AG04450 (cell line): ENCODE data around the gene FGGY. TPM values are rescaled to one million over a fixed set of nuclear protein-coding genes. Genes with fewer than 3 reads are reported as not detected.

Experiments used
- CTCF ChIA-PET: fragments of 300-600, 350-600 bp; formaldehyde crosslinking; extraction: SDS; loops from one replicate; lab custom pipeline; 2022; ENCODE audit warnings: antibody characterized with exemption, inconsistent platforms; lab: Charles Lee
- POLR2A ChIA-PET: fragments of 350-600 bp; formaldehyde crosslinking; extraction: SDS; loops from one replicate; lab custom pipeline; 2021; ENCODE audit warnings: antibody characterized with exemption, inconsistent platforms; lab: Yijun Ruan, JAX
- DNase-seq: peaks from one replicate; pipeline ENCODE4 v3.0.0-alpha.2; 2011; ENCODE audit warnings: low read depth, low spot score
- H3K27ac ChIP-seq: one replicate; pipeline ENCODE4 v1.5.1; 2012; ENCODE audit warnings: low read depth, low read length, control low read depth
- H3K27me3 ChIP-seq: one replicate; pipeline ENCODE4 v1.6.0; 2012; ENCODE audit warnings: low read length; ENCODE audit not compliant: control insufficient read depth, insufficient read depth
- H3K4me3 ChIP-seq: 2 replicates; pipeline ENCODE4 v1.5.1; 2011; ENCODE audit warnings: mild to moderate bottlenecking, low read depth, low read length, control low read depth
- H3K9me3 ChIP-seq: 2 replicates; pipeline ENCODE4 v1.5.1; 2012; ENCODE audit warnings: low read length; ENCODE audit not compliant: control insufficient read depth, insufficient read depth
- polyA plus RNA-seq: library from polyadenylated mRNA; depleted of rRNA; stranded (reverse); fragments of >200 nt; gene quantifications from 2 replicates; pipeline ENCODE4 v1.2.3, GENCODE V29; 2011
- TF ChIP-seq, protein P1 (sequence below): IDR thresholded peaks from 2 replicates; pipeline ENCODE4 v1.5.1; 2011; ENCODE audit warnings: low read depth, low read length, control low read depth, inconsistent platforms

Gene FGGY
- polyA plus RNA-seq, 1 experiment: 11.8 TPM

DNA sequence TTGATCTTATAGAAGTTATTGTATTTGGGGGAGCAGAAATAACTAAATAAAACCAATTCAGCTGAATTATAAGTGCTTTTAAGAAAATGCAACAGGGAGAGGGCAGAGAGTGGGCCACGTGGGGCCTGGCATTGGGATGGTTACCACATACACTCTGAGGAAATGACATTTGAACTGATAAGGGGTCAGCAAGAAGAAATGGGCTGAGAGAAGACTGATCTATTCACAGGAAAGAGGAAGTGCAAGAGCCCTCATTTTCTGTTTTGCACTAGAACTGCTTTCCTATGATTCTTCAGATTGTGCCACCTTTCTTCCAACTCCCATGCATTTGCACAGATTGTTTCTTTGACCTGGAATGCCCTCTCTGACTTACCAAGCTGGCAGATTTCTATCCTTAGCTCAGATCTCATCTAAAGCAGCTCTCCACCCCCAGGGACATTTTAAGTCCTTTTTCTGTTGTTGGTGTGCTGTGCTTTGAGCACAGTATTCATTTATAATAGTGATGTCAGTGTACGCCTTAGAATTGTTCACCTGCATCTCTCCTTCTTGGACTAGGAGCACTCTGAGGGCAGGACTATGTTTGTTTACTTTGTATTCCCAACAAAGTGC is 115.9 kb downstream of the FGGY start:
- H3K27me3 ChIP-seq: no peaks in the 10 kb centered on the region
- H3K9me3 ChIP-seq: no peaks in the 10 kb centered on the region
- ChIA-PET CTCF (interaction anchor here (0.7 kb wide), 1 partner anchor 596 kb away, joined by 3 read pairs; no protein-coding TSS in a partner anchor), POLR2A (no interaction called here)
- DNase-seq: no peak
- no peak overlapping the region for H3K27ac ChIP-seq
- TF ChIP-seq, protein P1, sequence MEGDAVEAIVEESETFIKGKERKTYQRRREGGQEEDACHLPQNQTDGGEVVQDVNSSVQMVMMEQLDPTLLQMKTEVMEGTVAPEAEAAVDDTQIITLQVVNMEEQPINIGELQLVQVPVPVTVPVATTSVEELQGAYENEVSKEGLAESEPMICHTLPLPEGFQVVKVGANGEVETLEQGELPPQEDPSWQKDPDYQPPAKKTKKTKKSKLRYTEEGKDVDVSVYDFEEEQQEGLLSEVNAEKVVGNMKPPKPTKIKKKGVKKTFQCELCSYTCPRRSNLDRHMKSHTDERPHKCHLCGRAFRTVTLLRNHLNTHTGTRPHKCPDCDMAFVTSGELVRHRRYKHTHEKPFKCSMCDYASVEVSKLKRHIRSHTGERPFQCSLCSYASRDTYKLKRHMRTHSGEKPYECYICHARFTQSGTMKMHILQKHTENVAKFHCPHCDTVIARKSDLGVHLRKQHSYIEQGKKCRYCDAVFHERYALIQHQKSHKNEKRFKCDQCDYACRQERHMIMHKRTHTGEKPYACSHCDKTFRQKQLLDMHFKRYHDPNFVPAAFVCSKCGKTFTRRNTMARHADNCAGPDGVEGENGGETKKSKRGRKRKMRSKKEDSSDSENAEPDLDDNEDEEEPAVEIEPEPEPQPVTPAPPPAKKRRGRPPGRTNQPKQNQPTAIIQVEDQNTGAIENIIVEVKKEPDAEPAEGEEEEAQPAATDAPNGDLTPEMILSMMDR: no peak
- H3K4me3 ChIP-seq: no peak overlapping the region

DNA sequence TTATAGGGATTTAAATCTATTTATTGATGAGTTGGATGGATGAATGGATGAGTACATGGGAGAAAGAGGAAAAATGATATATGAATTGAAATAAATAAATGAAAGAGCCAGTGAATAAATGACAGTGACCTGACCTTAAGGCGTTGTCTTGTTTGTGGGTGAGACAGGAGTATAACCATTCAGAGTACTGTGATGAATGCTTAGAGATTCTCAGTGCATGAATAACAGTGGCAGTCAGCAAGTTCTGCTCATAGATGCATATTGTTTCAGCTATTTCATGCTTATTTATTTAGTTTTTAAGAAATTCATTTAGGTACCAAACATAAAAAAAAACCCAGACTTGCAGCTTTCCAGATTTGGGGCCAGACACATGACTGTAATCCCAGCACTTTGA is 116.4 kb downstream of the FGGY start:
- H3K4me3 ChIP-seq: no peak overlapping the region
- TF ChIP-seq, protein P1: no peak
- H3K27me3 ChIP-seq: no peaks in the 10 kb centered on the region
- ChIA-PET POLR2A (no interaction called here), CTCF (interaction anchor here (0.7 kb wide), 1 partner anchor 596 kb away, joined by 3 read pairs; no protein-coding TSS in a partner anchor)
- no peak overlapping the region for H3K27ac ChIP-seq
- H3K9me3 ChIP-seq: no peaks in the 10 kb centered on the region; the same call in 1 of the 2 replicates
- DNase-seq: no peak

DNA sequence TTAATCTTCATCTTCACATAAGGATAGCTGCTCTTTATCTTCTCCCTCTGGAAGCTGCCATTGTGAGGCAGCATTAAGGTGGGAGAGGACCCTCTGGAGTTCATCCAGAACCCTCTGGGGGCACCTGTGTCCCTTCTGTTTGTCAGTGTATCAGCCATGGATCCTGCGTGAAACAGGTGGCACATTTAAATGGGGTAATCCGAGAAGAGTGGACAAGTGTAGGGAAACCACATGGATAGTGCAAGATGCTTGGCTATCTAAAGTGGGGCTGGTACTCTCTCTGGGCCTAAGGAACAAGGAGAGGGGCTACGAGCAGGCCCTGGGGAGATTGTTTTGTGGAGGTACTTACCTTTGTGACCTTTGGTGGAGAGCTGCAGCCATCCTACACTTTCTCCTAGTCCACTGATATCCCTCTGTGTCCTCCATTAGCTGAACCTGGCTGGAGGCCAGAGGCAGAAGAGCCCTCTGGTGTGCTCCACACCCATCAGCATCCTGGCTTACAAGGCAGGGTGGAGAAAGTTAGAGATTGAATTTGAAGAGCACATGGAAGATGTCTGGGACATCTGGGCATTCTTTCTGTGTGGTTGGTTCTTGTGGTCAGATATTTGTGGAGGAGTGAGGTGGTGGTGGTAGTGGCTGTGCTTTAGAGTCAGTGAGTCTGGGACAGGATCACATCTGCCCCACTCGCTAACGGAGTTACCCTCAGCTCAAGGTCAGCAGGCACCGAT is 117.7 kb downstream of the FGGY start:
- ChIA-PET POLR2A (no interaction called here), CTCF (no interaction called here)
- no peaks in the 10 kb centered on the region; the same call in 1 of the 2 replicates for H3K9me3 ChIP-seq
- H3K4me3 ChIP-seq: no peak overlapping the region
- no peaks in the 10 kb centered on the region for H3K27me3 ChIP-seq
- TF ChIP-seq, protein P1: no peak
- no peak for DNase-seq
- H3K27ac ChIP-seq: no peak overlapping the region

DNA sequence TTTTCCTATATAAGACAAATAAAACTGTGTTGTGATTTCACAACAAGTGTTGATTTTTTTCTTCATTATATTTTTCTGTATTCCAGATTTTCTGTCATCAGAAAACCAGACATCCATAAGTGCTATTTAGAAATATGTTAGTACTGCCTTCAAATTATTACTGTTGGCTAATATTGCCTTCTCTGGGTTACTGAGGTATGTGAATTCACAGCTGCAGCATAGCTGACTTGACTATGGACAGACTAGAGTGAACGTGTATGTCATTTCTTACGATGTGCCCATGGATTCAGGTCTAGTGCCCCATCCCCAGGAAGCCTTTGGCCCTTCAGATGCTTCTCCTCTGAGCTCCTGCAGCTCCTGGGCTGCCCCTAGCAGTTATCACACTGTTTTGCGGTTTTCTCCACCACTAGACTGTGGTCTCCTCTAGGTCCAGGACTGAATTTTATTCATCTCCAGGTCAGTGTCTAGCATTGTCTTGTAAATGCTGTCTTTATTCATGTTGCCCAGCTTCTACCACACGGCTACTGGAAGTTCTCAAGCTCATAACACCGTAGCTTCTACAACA is 118.5 kb downstream of the FGGY start:
- ChIA-PET POLR2A (no interaction called here), CTCF (no interaction called here)
- TF ChIP-seq, protein P1: no peak
- Histone ChIP-seq H3K27me3 (no peaks in the 10 kb centered on the region), H3K9me3 (no peaks in the 10 kb centered on the region; the same call in 1 of the 2 replicates), H3K27ac (no peak overlapping the region), H3K4me3 (no peak overlapping the region)
- no peak for DNase-seq

DNA sequence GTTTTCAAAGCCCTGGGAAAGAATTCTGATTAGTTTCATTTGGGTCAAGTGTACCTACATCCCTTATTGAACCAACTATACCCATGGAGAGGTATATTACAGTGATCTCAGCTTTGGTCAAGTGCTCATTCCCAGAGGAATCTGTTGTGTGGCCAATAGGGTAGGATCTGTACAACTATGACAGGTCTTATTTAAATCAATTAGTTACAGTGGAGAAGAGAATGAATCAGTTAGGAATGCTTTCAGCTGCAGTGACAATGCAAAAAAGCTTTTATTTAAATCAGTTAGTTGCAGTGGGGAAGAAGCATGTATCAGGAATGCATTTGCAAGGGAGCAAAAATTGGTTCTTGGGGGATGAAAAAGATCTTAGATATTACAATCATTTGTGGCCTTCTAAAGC is 119.0 kb downstream of the FGGY start:
- H3K27me3 ChIP-seq: no peaks in the 10 kb centered on the region
- ChIA-PET CTCF (no interaction called here), POLR2A (no interaction called here)
- H3K27ac ChIP-seq: no peak overlapping the region
- TF ChIP-seq, protein P1: no peak
- no peak overlapping the region for H3K4me3 ChIP-seq
- H3K9me3 ChIP-seq: no peaks in the 10 kb centered on the region; the same call in 1 of the 2 replicates
- no peak for DNase-seq
